Measurements from ENCODE around the gene PPP3CA. TPM values are rescaled to one million over a fixed set of nuclear protein-coding genes. Genes with fewer than 3 reads are reported as not detected.

Gene PPP3CA
- total and polyA plus RNA-seq, 4 donors = 13.5 to 72.0 (median 30.7) TPM

DNA sequence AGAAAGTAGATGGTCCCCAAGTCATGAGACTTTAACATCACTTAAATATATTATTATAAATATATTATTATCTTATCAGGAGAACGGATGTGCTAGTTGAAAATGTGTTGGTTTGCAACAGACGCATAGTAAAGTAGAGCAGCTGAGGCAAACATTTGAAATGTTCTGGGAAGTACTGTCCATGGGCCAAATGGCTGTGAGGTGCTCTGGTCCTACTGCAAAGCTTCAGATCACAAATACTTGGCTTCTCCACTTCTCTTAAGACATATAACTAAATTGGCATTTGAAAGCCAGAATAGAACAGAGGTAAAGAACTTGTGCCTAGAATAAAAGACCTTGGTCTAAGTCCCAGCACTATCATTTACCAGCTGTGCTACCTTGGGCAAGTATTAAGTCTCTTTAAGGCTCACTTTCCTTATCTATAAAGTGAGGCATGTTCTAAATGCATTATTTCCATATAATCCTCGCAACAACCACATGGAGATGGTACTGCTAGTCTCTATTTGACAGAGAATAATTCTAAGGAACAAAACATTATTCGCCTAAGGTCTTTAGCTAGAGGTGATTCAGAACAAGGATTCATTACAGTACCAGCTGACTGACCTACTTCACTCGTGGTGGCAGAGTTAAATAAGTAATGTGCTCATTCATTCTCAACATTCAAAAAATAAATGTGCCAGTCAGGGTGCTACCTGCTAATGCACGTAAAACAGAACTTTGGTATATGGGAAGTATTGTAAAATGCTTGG is 297.1 kb downstream of the PPP3CA start:
- no peak overlapping the region for H3K9ac ChIP-seq (ENCODE audit: insufficient read depth in 1 of 2, low read length in 2 of 2)
- WGBS, 2 donors = 89 to 95% methylated on average over 6 of the region's 6 CpGs
- no peak overlapping the region for H3K4me3 ChIP-seq
- no peaks in the 10 kb centered on the region for H3K27me3 ChIP-seq (ENCODE audit: control insufficient read depth in 3 of 3, insufficient read depth in 3 of 3, low read length in 2 of 3)
- ATAC-seq (ENCODE audit: insufficient read depth, low FRiP score) = no peak
- no peaks in the 10 kb centered on the region for H3K4me1 ChIP-seq (ENCODE audit: control insufficient read depth in 5 of 5, insufficient read depth in 5 of 5, low read length in 5 of 5)
- H3K27ac ChIP-seq (ENCODE audit: low read depth in 1 of 2, low read length in 1 of 2) = no peak overlapping the region
- DNase-seq = no peak
- TF ChIP-seq, protein P1, sequence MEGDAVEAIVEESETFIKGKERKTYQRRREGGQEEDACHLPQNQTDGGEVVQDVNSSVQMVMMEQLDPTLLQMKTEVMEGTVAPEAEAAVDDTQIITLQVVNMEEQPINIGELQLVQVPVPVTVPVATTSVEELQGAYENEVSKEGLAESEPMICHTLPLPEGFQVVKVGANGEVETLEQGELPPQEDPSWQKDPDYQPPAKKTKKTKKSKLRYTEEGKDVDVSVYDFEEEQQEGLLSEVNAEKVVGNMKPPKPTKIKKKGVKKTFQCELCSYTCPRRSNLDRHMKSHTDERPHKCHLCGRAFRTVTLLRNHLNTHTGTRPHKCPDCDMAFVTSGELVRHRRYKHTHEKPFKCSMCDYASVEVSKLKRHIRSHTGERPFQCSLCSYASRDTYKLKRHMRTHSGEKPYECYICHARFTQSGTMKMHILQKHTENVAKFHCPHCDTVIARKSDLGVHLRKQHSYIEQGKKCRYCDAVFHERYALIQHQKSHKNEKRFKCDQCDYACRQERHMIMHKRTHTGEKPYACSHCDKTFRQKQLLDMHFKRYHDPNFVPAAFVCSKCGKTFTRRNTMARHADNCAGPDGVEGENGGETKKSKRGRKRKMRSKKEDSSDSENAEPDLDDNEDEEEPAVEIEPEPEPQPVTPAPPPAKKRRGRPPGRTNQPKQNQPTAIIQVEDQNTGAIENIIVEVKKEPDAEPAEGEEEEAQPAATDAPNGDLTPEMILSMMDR (IDR thresholded peaks at IDR 0.05; ENCODE audit: control extremely low read depth, extremely low read depth) = no peak
- H3K9me3 ChIP-seq (ENCODE audit: control insufficient read depth in 4 of 4, insufficient read depth in 3 of 4, low read length in 3 of 4) = no peaks in the 10 kb centered on the region
- no peaks in the 10 kb centered on the region for H3K36me3 ChIP-seq (ENCODE audit: control insufficient read depth in 4 of 4, insufficient read depth in 4 of 4, low read length in 4 of 4)

DNA sequence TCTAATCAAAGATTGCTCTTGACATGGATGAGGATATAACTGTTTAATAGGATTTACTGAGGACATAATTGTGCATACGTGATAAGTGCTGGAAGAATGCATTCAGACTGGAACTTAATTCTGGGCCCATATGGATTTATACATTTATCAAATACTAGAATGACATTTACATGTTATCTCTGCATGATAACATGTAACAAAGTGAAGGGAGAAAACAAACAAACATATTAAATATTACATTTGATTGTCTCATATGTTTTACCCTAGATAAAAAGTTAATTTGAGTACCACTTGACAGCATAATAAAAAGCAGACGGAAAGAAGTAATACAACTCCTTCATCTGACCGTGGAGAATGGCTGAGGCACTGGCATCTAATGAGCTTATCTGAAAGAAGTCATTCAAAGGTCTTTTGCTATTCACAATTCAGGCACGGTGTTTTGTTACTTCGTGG is 297.8 kb downstream of the PPP3CA start:
- H3K9me3 ChIP-seq (ENCODE audit: control insufficient read depth in 4 of 4, insufficient read depth in 3 of 4, low read length in 3 of 4) = no peaks in the 10 kb centered on the region
- no peak for DNase-seq
- 86 to 91% methylated on average over 5 of the region's 5 CpGs for WGBS, 2 donors
- H3K27ac ChIP-seq (ENCODE audit: low read depth in 1 of 2, low read length in 1 of 2) = no peak overlapping the region
- no peak overlapping the region for H3K4me3 ChIP-seq
- no peak for ATAC-seq (ENCODE audit: insufficient read depth, low FRiP score)
- H3K4me1 ChIP-seq (ENCODE audit: control insufficient read depth in 5 of 5, insufficient read depth in 5 of 5, low read length in 5 of 5) = no peaks in the 10 kb centered on the region
- H3K27me3 ChIP-seq (ENCODE audit: control insufficient read depth in 3 of 3, insufficient read depth in 3 of 3, low read length in 2 of 3) = no peaks in the 10 kb centered on the region
- peaks cover 0 to 3% (median 0%) of the 10 kb centered on the region in 4 donors for H3K36me3 ChIP-seq (ENCODE audit: control insufficient read depth in 4 of 4, insufficient read depth in 4 of 4, low read length in 4 of 4)
- TF ChIP-seq, protein P1 (IDR thresholded peaks at IDR 0.05; ENCODE audit: control extremely low read depth, extremely low read depth) = no peak
- H3K9ac ChIP-seq (ENCODE audit: insufficient read depth in 1 of 2, low read length in 2 of 2) = no peak overlapping the region

DNA sequence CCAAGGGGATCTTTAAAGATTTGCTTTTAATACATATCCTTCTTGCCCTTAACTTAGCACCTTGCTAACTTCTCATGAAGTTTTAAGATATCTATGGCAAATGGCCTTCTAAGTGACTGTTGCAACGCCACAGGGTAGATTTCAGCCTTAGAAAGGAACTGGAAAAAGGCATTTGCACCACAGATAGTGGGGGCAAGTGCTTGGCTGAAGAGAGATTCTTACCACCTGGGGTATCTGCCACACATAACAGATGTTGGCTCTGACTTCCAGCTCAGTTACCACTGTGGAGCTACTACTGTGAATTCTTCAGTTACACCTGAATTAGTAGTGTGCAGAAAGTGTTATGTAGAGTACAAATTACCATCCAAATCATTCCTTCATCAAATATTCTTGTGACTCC is 302.6 kb downstream of the PPP3CA start:
- H3K36me3 ChIP-seq (ENCODE audit: control insufficient read depth in 4 of 4, insufficient read depth in 4 of 4, low read length in 4 of 4) = peaks cover 0 to 4% (median 0%) of the 10 kb centered on the region in 4 donors
- H3K9ac ChIP-seq (ENCODE audit: insufficient read depth in 1 of 2, low read length in 2 of 2) = no peak overlapping the region
- H3K27ac ChIP-seq (ENCODE audit: low read depth in 1 of 2, low read length in 1 of 2) = no peak overlapping the region
- ATAC-seq (ENCODE audit: insufficient read depth, low FRiP score) = no peak
- no peaks in the 10 kb centered on the region for H3K27me3 ChIP-seq (ENCODE audit: control insufficient read depth in 3 of 3, insufficient read depth in 3 of 3, low read length in 2 of 3)
- H3K4me1 ChIP-seq (ENCODE audit: control insufficient read depth in 5 of 5, insufficient read depth in 5 of 5, low read length in 5 of 5) = peaks cover 0 to 2% (median 0%) of the 10 kb centered on the region in 5 donors
- H3K4me3 ChIP-seq = no peak overlapping the region
- 98 to 100% methylated on average over 1 of the region's 1 CpG for WGBS, 2 donors
- TF ChIP-seq, protein P1 (IDR thresholded peaks at IDR 0.05; ENCODE audit: control extremely low read depth, extremely low read depth) = no peak
- DNase-seq = no peak
- no peaks in the 10 kb centered on the region for H3K9me3 ChIP-seq (ENCODE audit: control insufficient read depth in 4 of 4, insufficient read depth in 3 of 4, low read length in 3 of 4)
